Activated CD4-positive, alpha-beta T cell treated with anti-CD3 and anti-CD28 coated beads, Interleukin-10, Interleukin-2, amounts not matched to agents 100 ng/mL and 50 ng/mL, durations not matched to agents 16 hours and 8 hours (primary cell): ENCODE measurements around the gene GRM4.
"Not testable (repeated sequence)": the region's sequence is repeated elsewhere in the genome, so short reads cannot be mapped to it uniquely, and the experiment has no call there.

Experiments used
- DNase-seq: peaks from one replicate; pipeline ENCODE4 v3.0.0-alpha.2; 2020

The GRM4 gene

DNA sequence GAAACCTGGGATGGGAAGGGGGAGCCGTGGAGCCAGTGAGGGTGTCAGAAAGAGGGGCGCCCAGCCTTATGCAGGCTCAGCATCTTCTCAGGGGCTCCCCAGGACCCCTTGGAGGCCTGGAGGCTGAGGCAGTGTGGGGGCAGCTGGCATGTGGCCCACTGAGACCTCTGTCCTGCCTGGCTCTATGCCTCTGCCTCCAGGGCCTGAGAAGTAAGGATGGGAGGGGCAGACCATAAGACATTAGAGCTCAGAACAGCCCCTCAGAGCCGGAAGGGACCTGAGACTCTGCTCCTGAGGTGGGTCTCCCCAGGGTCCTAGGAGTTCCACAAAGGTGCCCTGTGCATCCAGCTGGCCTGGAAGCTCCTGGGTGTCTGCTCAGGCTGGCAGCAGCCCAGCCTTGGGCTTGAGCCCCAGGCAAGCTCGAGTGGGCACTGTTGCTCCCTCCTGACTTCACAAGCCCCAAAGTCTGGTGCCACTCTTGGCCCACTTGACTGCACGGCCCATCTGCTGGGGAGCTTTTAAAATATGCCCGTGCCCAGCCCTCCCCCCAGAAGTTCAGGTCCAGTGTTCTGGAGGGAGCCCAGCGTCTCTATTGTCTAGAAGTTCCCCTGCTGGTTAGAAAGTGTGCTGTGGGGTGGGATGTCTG is 126.8 kb downstream of the GRM4 start:
- DNase-seq = no peak

DNA sequence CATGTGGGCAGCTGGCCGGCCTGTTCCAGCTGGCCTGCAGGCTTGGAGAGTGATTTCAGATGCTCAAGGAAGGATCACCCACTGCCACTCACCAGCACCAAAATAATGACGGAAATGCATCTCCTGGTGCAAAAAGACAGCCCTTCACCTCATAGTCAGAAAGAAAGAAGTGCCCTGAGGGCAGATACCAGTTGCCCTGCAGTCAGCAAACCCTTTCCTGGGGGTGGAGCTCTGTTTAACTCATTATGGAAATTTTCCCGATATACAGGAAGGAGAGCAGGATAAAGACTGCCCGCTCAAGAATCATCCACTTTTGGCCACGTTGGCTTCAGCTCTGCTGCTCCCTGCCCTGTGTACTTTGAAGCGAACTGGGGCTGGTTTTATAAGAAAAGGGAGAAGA is 127.9 kb downstream of the GRM4 start:
- no peak for DNase-seq

DNA sequence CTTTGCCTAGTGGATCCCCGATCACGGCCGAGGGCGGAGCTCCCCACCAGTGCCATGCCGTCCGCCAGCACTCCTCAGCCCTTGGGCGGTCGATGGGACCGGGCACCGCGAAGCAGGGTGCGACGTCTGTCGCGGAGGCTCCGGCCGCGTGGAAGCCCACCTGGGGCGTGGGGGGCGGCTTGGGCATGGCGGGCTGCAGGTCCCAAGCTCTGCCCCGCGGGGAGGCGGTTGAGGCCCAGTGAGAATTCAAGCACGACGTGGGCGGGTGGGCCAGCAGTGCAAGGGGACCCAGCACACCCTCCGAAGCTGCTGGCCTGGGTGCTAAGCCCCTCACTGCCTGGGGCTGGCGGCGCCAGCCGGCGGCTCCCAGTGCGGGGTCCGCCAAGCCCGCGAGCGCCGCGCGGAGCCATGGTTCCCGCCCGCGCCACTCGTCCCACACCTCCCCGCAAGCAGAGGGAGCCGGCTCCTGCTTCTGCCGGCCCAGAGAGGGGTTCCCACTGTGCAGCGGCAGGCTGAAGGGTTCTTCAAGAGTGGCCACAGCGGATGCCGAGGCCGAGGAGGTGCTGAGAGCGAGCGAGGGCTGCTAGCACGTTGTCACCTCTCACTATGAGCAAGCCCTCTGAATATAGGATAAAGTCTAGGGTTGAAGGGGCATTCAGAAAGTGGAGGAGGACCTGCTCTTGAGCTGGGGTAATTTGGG is 128.6 kb downstream of the GRM4 start:
- no peak for DNase-seq

DNA sequence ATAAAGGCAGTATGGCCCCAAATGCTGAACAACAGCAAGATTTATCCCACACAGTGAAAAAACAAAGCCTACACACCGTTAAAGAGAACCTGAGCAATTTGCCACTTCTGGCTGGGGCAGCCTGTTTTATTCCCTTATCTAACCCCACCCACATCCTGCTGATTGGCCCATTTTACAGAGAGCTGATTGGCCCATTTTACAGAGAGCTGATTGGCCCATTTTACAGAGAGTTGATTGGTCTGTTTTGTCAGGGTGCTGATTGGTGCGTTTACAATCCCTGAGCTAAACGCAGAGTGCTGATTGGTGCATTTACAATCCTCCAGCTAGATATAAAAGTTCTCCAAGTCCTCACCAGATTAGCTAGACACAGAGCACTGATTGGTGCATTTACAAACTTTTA is 129.3 kb downstream of the GRM4 start:
- DNase-seq = not testable (repeated sequence)

DNA sequence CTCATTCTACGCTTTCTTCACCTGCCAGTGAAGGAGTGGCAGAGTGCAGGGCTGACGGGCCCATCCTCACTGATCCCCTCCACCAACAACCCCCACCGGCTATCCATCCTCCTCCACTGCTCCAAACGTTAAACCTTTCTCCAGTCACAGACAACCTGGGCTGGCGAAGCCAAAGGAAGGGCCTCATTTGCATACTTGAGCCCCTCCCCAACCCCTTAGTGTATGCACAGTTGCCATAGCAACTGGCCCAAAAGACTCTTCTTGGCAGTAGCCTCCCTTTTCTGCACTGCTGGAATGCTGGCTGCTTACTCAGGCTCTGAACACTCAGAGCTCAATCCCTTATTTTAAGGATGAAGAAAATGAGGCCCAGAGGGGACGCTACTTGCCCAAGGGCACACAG is 130.3 kb downstream of the GRM4 start:
- DNase-seq = no peak

DNA sequence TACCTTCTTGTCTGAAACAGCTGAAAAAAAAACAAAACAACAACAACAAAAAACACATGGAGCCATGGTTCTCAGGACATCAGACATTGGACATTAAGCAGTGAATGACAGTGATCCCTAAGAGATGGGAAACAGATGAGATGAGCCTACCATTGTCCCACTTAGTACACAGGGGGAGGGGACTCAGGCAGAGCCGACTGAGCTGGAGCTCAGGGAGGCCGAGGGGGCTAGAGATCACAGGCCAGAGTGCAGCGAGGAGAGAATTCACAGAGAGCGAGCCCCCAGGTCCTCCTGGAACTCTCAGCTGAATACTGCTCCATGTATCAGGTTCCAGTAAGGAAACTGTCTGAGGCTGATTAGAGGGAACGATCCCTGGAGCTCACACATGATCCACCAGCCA is 134.6 kb downstream of the GRM4 start:
- DNase-seq = no peak

DNA sequence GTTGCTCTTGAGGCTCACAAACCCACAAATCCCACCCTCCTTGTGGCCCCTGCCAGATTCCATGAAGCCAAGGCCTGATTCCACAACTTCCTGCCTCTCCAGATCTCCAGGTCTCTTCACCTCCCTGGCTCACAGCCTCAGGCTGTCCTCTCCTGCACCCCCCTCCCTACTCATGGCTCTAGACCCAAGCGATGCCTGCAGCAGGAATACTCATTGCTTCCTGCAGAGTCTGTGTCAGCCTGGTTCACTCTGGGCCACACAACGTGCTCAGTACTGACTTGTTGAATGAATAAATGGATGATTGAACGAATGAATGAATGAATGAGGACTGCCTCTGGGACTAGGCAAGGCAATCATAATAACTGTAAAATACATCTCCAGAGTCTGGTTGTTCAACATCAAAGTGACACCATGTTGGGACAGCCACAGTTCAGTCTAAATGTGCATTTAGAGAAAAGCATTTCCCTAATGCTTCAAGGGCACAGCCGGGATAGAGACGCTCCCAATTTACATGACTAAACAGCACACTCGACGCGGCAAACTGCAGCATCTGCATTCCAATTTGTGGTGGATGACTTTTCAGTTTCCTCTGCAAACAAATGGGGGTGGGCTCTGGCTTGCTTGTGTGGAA is 139.9 kb downstream of the GRM4 start:
- DNase-seq = no peak

DNA sequence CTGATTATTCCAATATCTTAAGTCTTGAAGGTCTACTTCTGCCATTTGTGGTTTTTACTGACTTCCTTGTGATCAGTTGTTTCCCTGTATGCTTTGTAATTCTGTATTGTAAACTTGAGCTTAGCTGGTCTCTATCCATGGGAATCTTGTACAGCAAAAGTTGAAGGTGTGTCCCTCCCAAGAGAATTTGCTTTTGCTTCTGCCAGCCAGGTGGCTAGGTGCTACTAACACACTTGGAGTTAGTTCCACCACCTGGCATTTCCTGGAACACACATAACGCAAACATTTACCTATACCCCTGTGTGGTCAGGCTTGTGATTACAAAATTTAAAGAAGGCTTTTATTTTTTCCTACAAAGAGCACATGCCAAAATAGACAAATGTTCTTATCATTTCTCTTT is 141.2 kb downstream of the GRM4 start:
- no peak for DNase-seq

DNA sequence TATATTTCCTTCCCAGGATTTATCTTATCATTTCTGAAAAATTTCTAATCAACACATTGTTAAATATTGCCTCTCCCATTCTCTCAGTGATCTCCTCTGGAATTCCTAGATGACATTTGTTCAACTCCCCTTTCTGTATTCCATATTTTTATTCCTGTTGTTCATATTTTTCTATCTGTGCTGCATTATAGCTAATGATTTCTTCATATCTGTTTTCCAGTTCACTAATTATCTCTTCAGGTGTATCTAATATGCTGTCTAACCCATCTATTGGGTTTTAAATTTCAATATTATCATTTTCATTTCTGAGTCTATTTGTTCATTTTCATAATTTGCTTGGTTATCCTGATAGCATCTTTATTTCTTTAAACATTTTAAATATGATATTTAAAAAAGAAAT is 141.9 kb downstream of the GRM4 start:
- no peak for DNase-seq

DNA sequence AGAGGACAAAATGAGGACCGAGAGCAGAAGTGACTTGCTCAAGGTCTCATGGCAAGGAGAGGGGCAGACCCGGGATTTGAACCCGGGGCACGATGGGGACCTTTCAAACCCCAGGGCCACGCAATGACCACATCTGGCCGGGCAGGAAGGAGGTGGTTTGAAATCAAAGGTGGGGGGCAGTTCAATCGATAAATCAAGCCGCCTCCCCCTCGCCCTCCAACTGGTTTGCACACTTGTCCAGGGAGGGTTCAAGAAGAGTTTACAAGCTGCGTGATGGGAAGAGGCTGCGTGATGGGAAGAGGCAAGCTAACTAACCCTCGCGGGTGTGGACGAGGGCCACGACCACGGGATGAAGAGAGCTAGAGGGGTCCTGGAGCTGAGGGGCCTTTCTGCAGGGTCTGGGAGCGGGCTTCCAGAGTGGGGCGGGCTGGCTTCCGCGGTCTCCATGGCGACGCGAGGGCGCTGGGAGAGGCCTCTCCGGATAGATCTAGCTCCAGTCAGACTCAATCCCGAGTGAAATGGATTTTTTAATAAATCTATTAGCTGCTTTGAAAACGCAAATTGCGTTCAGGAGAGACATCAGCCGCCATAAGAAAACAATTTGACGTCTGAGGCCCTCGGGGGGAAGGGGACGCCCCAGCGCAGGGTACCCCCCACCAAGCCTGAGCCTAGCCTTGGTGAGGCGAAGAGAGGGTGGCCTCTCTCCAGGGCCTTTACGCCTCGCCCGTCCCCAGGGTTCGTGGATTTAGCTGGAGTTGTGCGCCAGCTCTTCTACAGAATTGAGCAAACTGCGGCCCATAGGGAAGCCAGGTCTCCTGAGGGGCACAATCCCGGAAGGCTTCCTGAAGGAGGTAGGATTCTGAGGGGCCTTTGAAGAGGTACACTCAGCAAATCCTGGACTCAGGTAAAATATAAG is 143.9 kb downstream of the GRM4 start:
- no peak for DNase-seq

DNA sequence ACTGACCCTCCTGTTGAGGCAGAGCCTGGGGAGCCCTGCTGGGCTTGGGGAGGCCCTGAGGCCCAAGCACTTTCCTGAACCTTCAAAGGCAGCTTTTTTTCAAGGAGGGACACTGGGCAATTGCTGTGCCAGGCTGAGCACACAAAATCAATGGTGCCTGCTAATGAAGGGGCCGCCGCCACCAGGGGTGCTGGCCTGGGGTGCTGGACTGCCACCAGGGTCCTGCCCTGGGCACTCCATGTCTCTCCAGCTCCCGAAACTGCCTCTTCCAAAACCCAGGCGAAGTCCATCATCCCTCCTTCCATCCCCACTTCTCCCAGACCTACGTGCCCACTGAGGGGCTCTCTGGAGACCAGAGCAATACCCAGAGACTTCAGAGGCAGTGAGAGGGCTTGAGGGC is 145.6 kb downstream of the GRM4 start:
- DNase-seq = no peak

DNA sequence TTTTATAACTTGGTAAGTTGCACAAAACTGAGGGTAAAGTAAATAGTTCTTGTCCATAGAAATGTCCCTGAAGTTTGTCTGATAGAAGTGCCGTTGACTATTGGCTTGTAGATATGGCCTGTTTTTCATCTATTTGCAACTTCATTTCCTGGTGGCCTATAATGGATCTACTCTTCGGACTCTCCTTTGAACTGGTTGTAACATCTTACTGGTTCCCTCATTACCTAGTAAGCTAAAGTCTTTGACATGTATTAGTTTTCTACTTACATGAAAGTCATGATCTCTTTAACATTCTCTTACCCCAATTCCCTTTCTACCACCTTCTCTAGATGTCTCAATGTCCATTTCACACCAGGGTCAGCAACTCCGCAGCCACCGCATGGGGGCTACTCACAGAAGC is 146.3 kb downstream of the GRM4 start:
- DNase-seq = no peak

DNA sequence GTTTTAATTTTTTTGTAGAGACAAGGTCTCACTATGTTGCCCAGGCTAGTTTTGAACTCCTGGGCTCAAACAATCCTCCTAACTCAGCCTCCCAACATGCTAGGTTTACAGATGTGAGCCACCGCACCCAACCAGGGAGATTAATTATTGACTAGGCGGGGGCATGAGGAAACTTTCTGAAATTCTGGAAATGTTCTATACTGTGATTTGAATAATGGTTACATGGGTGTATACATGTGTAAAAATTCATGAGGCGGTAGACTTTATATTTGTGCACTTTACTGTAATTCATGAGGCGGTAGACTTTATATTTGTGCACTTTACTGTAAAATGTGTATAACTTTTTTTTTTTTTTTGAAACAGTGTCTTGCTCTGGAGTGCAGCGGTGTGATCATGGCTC is 147.2 kb downstream of the GRM4 start:
- no peak for DNase-seq

DNA sequence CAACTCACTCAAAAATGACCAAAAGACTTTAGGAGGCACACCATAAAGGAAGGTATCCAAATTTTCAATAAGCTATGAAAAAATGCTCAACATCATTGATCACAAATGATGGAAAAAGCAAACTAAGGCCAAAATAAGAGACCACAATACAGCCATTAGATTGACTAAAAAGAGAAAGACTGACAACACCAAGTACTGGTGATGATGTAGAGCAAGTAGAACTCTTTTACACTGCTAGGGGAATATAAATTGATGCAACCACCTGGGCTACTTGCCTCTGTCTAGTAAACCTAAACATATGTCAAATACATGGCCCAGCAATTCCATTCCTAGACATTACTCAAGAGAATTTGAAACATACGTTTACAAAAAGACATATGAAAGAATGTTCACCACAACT is 148.6 kb downstream of the GRM4 start:
- DNase-seq = no peak

DNA sequence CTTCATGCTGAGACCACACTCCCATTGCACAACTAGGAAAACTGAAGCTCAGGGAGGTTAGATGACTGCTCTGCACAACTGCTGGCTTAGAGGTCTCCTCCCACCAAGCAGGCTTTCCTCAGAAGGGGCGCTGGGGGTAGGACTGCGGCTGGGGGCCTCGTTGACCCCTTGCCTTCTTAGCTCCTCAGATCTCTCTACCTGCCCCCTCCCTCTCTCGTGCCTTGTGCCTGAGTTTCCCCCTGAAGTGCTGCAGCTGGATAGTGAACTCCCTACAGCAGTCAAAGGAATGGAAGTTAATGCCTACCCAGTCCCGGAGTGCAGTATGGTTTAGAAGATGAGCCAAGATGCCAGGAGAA is 149.8 kb downstream of the GRM4 start:
- DNase-seq = no peak

DNA sequence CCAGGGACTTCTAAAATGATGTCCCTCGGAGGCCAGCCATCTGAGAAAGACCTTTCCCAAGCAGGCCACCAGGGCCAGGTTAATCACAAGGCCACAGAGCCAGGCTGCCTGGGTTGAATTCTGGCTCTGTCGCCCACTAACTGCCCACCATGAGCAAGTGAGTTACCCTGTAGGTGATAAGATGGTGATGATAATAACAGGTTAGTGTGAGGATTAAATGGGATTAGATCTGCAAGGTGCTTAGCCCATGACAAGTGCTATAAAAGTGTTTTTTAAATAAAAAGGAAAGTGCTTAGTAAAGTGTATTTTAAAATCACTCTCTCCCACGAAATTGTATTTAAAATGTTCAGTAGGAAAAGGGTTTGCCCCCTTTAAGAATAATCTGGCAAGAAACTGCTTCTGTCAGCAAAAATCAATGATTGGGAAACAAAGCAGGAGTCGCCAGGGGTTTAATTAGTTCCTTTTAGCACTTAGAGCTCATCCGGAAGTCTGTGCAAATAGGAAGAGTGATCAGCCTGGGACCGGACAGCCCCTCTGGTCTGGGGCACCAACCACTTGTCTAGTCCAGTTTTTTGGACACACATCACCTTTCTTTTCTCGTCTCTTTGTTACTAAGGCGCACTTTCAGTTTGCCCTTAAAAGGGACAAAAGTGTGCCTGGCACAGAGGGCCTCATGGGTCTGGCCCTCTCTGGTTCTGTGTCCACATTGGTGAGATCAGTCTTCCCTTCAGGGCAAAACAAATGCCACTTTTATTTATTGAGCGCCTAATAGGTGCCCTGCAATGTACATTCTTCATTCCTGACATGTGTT is 150.4 kb downstream of the GRM4 start:
- no peak for DNase-seq

DNA sequence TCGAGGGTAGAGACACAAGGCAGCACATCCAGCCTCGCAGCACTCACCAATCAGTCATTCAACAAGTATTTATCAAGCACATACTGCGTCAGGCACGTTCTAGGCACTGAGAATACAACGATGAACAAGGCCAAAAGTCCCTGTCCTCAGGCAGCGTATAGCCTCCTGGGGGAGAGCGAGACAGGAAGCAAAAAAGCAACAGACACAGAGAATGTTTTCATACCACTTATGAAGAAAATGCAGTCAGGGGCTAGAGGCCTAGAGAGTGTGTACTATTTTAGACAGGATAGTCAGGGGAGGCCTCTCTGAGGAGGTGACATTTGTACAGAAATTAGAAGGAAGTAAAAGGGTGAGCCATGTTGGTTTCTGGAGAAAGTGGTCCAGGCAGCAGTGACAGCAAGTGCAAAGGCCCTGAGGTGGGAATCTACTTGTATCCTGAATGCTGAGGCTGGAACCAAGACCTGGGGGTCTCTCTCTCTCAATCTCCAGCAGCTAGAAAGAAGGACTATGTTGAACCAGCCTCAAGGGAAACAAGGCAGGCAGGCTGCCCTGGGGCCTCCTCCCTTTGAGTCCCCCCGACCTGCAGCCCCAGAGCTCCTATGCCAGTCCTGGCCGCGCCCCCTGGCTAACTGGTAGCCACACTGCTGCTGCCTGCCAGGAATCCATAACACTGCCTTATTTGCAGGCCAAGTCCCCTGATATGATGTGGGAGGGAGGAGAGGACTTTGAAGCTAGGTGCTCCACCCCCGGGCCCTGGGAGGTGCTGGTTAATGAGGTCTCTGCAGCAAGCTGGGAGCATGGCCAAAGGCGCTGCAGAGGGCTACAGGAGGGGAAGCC is 151.2 kb downstream of the GRM4 start:
- DNase-seq = no peak

DNA sequence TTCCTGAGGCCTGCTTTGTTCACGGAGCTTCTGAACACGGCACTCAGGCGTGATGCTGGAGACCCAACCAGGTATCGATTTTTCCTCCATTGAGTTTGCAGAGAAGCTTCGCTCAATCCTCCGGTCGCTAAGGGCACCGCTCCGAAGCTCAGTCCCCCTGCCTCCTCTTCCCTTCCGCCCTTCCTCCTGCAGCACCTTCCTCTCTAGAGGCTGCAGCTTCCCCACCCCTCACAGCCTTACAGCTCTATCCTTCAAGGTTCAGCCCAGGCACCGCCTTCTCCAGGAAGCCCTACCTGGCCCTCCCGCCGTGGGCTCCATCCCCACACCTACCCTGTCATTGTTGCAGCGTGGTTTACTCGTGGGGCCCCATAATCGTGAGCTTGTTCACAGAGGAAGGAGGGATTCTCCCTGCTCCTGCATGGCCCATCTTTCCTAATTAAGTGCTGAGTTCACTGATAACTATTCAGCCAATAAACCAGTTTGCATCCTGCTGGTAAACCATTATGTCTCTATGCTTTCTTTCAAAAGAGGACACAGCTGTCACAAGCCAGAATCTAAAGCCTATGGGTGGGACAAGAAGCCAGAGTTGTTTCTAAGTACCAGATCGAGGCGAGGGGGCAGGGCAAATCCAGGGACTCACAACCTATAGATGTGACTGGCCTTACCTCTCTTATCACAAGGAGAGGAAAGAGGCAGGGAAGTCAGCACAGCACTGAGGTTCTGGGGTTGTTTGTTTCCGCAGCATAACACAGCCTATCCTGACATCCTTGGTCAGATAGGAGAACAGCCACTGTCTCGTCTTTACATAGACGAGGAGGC is 152.0 kb downstream of the GRM4 start:
- DNase-seq = no peak

DNA sequence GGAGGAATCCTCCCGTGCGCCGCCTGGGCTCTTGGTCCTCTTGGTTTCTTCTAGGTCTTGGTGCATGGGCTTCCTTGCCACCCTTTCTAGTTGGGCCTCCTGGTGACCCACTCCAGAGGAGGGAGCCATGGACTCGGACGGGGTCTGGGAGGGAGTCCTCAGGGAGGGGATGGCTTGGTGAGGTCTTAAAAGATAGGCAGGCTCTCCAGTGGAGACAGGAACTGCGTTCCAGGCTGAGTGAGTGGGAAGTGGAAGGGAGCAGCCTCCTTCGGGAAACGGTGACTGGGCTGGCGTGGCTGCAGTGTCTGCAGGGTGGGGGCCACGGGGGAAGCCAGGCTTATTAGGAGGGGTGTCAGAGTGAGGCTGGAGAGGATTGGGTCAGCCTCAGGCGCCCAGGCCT is 152.8 kb downstream of the GRM4 start:
- DNase-seq = no peak

DNA sequence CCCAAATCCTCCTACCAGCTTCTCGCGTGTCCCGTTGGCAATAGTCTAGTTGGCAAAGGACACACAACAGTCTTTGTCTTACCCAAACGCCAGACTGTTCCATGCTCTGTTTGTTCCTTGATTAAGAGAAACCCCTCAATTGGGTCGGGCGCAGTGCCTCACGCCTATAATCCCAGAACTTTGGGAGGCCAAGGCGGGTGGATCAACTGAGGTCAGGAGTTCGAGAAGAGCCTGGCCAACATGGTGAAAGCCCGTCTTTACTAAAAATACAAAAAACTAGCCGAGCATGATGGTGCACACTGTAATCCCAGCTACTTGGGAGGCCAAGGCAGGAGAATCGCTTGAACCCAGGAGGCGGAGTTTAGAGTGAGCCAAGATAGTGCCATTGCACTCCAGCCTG is 153.7 kb downstream of the GRM4 start:
- DNase-seq = no peak

DNA sequence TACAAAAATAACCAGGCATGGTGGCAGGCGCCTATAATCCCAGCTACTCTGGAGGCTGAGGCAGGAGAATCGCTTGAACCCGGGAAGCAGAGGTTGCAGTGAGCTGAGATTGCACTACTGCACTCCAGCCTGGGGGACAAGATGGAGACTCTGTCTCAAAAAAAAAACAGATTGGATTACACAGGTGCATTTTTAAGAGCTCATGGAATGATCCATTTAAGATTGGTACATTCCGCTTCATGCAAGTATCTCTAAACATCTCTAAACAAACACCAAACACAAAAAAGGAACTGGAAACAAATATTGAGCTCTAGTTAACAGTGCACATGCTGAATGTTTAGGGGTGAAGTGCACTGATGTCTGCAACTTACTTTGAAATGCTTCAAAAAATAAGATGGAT is 154.3 kb downstream of the GRM4 start:
- no peak for DNase-seq
